Stimulated activated CD4-positive, alpha-beta T cell treated with anti-CD3 and anti-CD28 coated beads, TNF-alpha, amount 100 ng/mL, for 48 hours (primary cell): ENCODE data around the gene ZBTB12.
"Not testable (repeated sequence)": the region's sequence is repeated elsewhere in the genome, so short reads cannot be mapped to it uniquely, and the experiment has no call there.

Experiments
- DNase-seq, 3 donors: peaks; one replicate each; pipeline ENCODE4 v3.0.0-alpha.2; 2020; ENCODE audit warnings: low read depth in 3 of 3

ZBTB12 gene, protein sequence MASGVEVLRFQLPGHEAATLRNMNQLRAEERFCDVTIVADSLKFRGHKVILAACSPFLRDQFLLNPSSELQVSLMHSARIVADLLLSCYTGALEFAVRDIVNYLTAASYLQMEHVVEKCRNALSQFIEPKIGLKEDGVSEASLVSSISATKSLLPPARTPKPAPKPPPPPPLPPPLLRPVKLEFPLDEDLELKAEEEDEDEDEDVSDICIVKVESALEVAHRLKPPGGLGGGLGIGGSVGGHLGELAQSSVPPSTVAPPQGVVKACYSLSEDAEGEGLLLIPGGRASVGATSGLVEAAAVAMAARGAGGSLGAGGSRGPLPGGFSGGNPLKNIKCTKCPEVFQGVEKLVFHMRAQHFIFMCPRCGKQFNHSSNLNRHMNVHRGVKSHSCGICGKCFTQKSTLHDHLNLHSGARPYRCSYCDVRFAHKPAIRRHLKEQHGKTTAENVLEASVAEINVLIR

DNA sequence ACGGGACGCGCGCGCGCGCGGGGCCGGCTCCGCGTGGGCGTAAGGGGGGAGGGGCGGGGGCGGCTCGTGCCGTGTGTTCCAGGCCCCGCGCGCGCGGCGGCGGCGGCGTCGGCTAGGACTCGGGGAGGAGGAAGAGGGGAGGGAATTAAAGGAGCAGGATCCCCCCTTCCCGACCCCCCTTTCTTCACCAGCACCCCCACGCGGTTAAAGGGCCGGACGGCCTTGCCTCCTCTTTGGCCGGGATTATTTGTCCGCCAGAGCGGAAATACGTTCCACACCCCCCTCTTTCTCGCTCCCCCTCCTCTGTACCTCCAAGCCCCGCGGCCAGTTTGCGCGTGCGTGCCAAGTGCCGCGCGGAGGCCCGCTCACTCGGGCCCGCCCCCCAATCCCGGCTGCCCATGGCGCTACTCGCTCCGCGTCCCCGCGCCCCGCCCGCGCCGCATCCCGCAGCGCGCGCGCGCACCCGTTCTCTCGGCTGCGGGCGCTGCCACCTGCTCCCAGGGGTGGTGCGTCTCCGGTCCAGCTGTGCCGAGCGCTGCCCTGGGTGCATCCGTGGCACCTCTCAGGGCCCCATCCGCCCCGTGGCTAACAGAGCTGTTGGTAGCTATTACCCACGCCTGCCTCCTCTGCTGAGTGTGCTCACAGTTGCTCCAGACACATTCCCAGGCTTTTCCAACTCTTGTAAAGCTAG, at the start of gene ZBTB12:
ZBTB12 (minus strand) TSS at position 134 of the 691 bp plus-strand sequence. CDS start 781 bp downstream, outside the sequence.
- DNase-seq, result peak; percentile 62 to 83 (median 76)

DNA sequence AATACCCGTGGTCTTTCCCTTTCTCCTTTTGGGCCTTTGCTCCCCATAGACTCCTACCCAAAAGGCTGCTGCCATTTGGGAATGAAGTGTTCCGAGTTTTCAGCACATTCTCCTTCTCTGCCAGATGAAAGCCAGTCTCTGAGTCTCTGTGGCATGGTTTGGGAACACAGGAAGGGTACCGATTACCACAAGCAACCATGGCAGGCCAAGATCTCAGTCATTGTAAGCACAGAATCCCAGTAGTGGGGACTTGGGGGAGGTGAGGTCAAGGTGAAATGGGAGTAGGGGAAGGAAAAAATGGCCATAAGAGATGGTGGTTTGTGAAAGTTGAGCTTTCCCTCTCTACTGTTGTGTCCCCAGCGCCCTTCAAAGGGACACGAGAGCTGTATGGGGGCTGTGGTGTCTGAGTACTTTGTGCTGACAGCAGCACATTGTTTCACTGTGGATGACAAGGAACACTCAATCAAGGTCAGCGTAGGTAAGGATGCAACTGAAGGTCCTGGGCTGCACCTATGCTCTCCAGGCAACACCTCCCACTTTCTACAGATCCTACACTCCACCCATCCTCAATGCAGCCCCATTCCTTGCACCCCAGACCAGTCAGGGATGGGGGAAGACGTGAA, 48.2 kb upstream of the ZBTB12 start:
- DNase-seq, result no peak

DNA sequence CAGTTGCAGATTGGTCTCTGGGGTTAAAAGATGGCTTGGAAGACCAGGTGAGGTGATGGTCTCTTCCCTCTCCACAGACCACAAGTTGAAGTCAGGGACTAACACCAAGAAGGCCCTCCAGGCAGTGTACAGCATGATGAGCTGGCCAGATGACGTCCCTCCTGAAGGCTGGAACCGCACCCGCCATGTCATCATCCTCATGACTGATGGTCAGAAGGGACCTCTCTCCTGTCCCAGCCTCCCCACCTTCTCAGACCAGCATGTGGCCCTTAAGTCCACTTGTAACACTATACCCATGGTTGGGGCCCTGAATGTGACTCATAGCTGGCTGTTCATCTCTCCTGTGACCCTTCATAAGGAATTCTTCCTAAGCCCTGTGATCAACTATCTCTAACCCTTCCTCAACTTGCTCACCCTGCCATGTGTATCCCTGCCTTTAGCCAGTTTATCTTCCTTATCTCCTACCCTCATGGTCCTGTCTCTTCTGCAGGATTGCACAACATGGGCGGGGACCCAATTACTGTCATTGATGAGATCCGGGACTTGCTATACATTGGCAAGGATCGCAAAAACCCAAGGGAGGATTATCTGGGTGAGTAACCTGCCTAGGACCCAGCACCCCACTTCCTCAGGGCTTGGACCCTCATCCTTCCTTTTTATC, 47.0 kb upstream of the ZBTB12 start:
- DNase-seq, result no peak

DNA sequence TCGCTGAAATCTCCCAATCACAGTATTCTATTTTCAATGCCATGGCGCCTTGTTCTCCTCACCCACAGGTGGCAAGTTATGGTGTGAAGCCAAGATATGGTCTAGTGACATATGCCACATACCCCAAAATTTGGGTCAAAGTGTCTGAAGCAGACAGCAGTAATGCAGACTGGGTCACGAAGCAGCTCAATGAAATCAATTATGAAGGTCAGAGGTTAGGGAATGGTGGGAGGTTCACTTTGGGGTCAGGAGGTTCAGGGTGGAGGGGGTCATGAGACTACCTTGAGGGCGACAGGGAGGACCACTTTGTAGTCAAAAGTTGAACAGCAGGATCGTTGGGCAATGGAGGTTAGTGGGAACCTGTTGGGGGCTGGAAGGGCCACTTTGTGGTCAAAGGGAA, 46.4 kb upstream of the ZBTB12 start:
- no peak for DNase-seq

DNA sequence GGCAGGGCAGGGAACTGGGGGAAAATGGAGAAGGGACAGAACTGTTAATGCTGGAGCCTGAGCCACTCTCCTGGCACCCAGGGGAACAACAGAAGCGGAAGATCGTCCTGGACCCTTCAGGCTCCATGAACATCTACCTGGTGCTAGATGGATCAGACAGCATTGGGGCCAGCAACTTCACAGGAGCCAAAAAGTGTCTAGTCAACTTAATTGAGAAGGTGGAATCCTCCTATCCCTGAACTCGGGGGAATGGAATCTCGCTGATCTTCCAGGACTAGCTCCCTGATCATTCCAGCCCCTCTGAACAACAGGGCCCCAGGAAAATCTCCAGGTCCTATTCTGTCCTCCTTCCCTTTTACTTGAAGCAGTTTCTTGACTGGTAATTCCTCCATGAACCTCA, 46.0 kb upstream of the ZBTB12 start:
- no peak for DNase-seq

DNA sequence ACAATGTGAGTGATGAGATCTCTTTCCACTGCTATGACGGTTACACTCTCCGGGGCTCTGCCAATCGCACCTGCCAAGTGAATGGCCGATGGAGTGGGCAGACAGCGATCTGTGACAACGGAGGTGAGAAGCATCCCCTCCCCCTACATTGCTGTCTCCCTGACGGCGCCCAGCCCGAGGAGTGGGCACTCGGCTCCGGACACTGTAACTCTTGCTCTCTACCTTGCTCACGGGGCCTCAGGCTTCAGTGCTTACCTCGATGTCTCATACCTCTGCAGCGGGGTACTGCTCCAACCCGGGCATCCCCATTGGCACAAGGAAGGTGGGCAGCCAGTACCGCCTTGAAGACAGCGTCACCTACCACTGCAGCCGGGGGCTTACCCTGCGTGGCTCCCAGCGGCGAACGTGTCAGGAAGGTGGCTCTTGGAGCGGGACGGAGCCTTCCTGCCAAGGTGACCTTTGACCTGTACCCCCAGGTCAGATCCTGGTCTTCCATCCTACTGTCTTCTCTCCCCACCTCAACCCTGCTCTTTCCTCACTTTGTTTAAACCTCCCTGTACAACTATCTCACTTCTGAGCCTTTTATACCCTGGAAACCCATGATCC, 45.3 kb upstream of the ZBTB12 start:
- DNase-seq, result no peak

DNA sequence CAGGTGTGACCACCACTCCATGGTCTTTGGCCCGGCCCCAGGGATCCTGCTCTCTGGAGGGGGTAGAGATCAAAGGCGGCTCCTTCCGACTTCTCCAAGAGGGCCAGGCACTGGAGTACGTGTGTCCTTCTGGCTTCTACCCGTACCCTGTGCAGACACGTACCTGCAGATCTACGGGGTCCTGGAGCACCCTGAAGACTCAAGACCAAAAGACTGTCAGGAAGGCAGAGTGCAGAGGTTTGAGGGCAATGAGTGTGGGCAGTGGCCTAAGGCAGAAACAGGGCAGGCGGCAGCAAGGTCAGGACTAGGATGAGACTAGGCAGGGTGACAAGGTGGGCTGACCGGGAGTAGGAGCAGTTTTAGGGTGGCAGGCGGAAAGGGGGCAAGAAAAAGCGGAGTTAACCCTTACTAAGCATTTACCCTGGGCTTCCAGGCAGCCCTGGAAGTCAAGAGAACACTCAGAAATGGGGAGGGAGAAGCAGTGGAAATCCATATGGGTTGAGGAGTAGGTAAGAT, 44.5 kb upstream of the ZBTB12 start:
- DNase-seq, result no peak

DNA sequence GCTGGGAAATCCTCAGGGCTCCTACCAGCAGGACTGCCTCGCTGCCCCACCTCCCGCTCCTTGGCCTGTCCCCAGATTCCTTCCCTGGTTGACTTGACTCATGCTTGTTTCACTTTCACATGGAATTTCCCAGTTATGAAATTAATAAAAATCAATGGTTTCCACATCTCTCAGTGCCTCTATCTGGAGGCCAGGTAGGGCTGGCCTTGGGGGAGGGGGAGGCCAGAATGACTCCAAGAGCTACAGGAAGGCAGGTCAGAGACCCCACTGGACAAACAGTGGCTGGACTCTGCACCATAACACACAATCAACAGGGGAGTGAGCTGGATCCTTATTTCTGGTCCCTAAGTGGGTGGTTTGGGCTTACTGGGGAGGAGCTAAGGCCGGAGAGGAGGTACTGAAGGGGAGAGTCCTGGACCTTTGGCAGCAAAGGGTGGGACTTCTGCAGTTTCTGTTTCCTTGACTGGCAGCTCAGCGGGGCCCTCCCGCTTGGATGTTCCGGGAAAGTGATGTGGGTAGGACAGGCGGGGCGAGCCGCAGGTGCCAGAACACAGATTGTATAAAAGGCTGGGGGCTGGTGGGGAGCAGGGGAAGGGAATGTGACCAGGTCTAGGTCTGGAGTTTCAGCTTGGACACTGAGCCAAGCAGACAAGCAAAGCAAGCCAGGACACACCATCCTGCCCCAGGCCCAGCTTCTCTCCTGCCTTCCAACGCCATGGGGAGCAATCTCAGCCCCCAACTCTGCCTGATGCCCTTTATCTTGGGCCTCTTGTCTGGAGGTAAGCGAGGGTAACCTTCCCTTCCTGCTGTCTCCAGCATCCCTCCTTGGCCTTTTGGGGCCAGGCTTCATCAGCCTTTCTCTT, 43.9 kb upstream of the ZBTB12 start, which contains the start of gene CFB:
CFB (plus strand) TSS at position 589 of the 863 bp plus-strand sequence; CDS start at position 716, 127 bp downstream.
- no peak for DNase-seq

DNA sequence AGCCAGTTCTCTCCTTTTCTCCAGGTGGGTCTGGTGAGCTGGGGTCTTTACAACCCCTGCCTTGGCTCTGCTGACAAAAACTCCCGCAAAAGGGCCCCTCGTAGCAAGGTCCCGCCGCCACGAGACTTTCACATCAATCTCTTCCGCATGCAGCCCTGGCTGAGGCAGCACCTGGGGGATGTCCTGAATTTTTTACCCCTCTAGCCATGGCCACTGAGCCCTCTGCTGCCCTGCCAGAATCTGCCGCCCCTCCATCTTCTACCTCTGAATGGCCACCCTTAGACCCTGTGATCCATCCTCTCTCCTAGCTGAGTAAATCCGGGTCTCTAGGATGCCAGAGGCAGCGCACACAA, 43.2 kb upstream of the ZBTB12 start:
- DNase-seq, result no peak

DNA sequence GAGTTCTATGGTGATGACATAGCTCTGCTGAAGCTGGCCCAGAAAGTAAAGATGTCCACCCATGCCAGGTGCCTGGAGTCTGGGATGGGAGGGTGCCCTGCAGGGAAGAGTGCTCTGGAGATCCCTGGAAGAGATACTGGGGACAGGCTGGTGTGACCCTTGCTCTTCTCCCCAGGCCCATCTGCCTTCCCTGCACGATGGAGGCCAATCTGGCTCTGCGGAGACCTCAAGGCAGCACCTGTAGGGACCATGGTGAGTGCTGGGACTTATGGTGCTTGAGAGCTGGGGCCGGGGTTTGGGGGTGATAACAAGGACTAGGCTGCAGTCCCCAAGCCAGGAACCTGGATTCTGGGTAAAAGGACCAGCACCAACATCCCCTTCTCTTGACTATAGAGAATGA, 41.9 kb upstream of the ZBTB12 start:
- DNase-seq, result no peak

DNA sequence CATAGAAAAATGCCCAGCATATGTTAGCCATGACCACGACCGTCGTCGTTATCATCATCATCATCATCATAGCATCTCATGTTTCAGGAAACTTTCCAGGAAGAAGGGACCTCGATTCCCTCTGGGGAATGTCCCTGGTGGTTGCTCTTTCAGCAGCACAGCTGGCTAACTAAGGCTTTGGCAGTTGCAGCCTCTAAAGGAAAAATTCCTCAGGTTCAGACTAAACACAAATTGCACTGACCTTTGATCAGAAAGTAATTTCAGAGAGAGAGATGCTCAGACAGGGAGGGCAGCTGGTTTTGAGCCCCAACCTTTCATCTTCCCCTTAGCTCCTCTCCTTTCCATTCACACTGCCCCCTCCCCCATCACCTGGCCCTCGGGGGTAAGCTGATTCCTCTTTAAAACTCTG, 38.4 kb upstream of the ZBTB12 start:
- no peak for DNase-seq

DNA sequence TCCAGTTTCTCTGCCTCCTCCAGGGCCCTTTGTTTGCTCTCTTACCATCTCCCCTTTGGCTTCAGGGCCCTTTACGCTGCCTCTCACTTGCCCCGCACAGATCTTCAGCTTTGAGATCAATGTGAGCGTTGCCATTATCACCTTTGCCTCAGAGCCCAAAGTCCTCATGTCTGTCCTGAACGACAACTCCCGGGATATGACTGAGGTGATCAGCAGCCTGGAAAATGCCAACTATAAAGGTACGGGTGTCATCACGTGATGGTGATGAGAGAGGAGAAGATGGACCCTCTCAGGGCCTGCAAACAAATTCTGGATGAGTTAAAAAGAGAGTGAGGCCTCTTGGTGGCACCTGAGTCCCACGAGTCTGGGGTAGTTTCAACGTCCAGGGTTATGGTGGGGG, 33.9 kb upstream of the ZBTB12 start:
- DNase-seq, result no peak

DNA sequence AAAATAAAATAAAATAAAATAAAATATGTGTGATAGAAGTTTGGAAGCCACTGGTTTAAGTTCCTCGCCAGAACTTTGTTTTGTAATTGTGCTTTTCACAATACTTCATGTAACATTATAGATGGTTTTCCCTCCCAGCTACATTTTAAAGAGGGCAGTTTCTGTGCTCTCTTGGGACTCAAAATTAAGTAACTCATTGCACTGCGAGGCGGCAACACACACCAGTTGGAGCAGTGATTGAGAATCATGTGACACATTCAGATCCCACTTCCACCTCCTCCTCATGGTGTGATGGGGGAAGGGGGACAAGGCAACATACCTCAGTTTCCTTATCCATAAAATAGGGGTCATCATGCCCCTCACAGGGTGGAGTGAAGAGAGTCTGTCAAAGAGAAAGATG, 33.1 kb upstream of the ZBTB12 start:
- no peak for DNase-seq

DNA sequence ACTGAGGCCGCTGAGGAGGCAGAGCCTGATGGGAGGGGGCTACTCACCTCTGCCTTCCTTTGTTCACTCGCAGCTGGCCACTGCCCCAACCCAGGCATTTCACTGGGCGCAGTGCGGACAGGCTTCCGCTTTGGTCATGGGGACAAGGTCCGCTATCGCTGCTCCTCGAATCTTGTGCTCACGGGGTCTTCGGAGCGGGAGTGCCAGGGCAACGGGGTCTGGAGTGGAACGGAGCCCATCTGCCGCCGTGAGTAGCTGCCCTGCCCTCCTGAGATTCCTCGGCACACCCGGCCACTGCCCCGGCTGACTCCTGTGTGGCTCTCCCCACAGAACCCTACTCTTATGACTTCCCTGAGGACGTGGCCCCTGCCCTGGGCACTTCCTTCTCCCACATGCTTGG, 31.7 kb upstream of the ZBTB12 start:
- DNase-seq, result no peak

DNA sequence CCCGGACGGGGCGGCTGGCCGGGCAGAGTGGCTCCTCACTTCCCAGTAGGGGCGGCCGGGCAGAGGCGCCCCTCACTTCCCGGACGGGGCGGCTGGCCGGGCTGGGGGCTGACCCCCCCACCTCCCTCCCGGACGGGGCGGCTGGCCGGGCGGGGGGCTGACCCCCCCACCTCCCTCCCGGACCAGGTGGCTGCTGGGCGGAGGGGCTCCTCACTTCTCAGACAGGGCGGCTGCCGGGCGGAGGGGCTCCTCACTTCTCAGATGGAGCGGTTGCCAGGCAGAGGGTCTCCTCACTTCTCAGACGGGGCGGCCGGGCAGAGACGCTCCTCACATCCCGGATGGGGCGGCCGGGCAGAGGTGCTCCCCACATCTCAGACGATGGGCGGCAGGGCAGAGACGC, 30.3 kb upstream of the ZBTB12 start:
- not testable (repeated sequence) for DNase-seq

DNA sequence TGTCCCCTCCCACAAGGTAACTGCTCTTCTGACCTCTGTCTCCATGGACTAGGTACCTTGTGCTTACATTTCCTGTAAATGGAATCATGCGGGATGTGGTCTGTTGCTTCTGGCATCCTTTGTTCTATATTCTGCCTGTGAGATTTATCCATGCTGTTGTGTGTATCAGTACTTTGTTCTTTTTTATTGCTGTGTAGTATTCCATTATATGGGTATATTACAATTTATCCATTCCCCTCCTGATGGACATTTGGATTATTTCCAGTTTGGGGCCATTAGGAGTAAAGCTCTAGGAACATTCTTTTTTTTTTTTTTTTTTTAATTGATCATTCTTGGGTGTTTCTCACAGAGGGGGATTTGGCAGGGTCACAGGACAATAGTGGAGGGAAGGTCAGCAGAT, 29.1 kb upstream of the ZBTB12 start:
- DNase-seq, result no peak

DNA sequence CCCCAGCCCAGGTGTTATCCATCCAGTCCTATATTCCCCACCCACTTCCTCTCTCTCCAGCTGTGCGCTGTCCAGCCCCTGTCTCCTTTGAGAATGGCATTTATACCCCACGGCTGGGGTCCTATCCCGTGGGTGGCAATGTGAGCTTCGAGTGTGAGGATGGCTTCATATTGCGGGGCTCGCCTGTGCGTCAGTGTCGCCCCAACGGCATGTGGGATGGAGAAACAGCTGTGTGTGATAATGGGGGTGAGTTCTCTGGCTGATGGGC, 26.7 kb upstream of the ZBTB12 start:
- DNase-seq, result no peak

DNA sequence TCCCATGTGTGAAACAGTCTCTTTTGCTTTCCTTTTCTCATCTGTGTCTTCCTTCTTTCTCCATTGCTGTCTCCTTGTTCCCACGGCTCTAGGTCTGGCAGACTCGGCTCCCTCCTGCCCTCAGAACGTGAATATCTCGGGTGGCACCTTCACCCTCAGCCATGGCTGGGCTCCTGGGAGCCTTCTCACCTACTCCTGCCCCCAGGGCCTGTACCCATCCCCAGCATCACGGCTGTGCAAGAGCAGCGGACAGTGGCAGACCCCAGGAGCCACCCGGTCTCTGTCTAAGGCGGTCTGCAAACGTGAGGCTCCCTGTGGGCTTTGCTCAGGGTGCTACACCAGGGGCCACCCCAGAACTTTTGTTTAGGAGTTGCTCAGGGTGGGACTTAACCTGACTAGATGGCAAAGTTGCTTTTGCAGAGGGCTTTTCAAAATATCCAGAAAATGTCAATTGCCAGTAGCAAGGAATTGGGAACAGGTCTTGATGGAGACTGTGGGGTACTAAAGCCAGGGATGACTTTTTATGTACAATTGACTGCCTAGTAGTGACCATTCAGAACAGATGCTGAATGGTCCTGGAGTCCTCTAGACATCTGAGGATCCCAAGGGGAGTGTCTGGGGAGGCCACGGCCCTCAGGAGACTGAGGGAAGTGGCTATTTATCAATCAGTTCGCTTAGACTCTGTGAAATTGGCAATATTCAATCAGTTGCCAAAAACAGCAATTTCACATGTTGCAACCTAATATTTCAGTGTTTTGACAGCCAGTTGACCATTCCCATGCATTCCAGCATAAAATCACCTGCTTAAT, 26.2 kb upstream of the ZBTB12 start:
- no peak for DNase-seq

DNA sequence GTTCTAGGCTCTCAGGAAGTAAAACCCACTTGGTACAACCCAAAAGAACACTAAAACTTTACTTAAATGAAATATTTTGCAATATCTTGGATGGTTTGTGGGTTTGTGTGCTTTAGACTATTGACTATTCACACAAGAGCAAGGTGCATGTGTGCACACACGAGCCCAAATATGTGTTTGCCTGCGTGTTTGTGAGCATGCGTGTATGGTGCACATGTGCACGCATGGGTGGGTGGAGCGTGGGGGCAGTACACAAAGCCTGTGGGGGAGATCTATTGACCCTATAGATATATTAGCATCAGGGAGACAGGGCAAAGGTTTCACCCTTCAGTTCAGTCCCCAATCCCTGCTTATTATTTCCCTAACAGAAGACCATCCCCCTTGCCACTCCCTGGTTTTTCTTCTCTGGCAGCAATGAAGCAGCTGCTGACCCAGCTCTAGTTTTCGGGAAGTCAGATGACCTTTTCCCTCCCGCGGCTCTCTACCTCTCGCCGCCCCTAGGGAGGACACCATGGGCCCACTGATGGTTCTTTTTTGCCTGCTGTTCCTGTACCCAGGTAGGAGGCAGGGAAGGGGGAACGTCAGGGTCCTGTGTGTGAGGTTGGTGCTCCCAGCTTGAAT, 25.5 kb upstream of the ZBTB12 start, which contains the start of gene C2:
C2 (plus strand) TSS at position 476 of the 621 bp plus-strand sequence; CDS start at position 512, 36 bp downstream.
- DNase-seq, result no peak
